HEK293T (cell line): ENCODE results near the gene ZNF609.
"Not testable (repeated sequence)": the region's sequence is repeated elsewhere in the genome, so short reads cannot be mapped to it uniquely, and the experiment has no call there.

ENCODE experiments used
- CTCF ChIA-PET: fragments of 350-600 bp; formaldehyde crosslinking; extraction: SDS; loops from one replicate; lab custom pipeline; 2021; ENCODE audit warnings: antibody characterized with exemption, inconsistent platforms; lab: Yijun Ruan, JAX
- POLR2A ChIA-PET: fragments of 350-600 bp; formaldehyde crosslinking; extraction: SDS; loops from one replicate; lab custom pipeline; 2020; ENCODE audit warnings: antibody characterized with exemption, inconsistent platforms; lab: Yijun Ruan, JAX
- DNase-seq: peaks from one replicate; pipeline ENCODE4 v3.0.0; 2012; ENCODE audit warnings: mixed read lengths; ENCODE audit errors: extremely low spot score
- ARNT ChIP-seq: fragments of 450-650 bp; IDR thresholded peaks from 2 replicates; pipeline ENCODE4 v1.6.1; 2017; ENCODE audit warnings: mild to moderate bottlenecking
- BHLHE40 ChIP-seq: fragments of 450-650 bp; IDR thresholded peaks from 2 replicates; pipeline ENCODE4 v1.6.1; 2016; ENCODE audit warnings: mild to moderate bottlenecking, moderate library complexity, borderline replicate concordance
- CTBP1 ChIP-seq: fragments of 450-650 bp; IDR thresholded peaks from 2 replicates; pipeline ENCODE4 v1.6.1; 2016; ENCODE audit warnings: borderline replicate concordance
- ELF4 ChIP-seq: fragments of 450-650 bp; IDR thresholded peaks from 2 replicates; pipeline ENCODE4 v1.6.1; 2017; ENCODE audit warnings: antibody characterized with exemption
- FOXA1 ChIP-seq: fragments of 450-650 bp; IDR thresholded peaks from 2 replicates; pipeline ENCODE4 v1.6.1; 2016; ENCODE audit warnings: mild to moderate bottlenecking
- FOXK2 ChIP-seq: fragments of 450-650 bp; IDR thresholded peaks from 2 replicates; pipeline ENCODE4 v1.6.1; 2016; ENCODE audit warnings: mild to moderate bottlenecking
- FOXM1 ChIP-seq: fragments of 450-650 bp; IDR thresholded peaks from 2 replicates; pipeline ENCODE4 v1.6.1; 2017; ENCODE audit warnings: mild to moderate bottlenecking, borderline replicate concordance
- HDGF ChIP-seq: fragments of 450-650 bp; IDR thresholded peaks from 2 replicates; pipeline ENCODE4 v1.6.1; 2017; ENCODE audit warnings: antibody characterized with exemption, borderline replicate concordance
- L3MBTL2 ChIP-seq: fragments of 450-650 bp; conservative IDR thresholded peaks from 2 replicates; pipeline ENCODE4 v1.6.1; 2016; ENCODE audit warnings: mild to moderate bottlenecking
- LEF1 ChIP-seq: fragments of 450-650 bp; IDR thresholded peaks from 2 replicates; pipeline ENCODE4 v1.6.1; 2017; ENCODE audit warnings: mild to moderate bottlenecking, borderline replicate concordance
- NFRKB ChIP-seq: fragments of 450-650 bp; IDR thresholded peaks from 2 replicates; pipeline ENCODE4 v1.6.1; 2016; ENCODE audit warnings: mild to moderate bottlenecking, moderate library complexity
- PKNOX1 ChIP-seq: fragments of 450-650 bp; IDR thresholded peaks from 2 replicates; pipeline ENCODE4 v1.6.1; 2016
- SP1 ChIP-seq: fragments of 450-650 bp; IDR thresholded peaks from 2 replicates; pipeline ENCODE4 v1.6.1; 2017
- SUZ12 ChIP-seq: fragments of 450-650 bp; IDR thresholded peaks from 2 replicates; pipeline ENCODE4 v1.6.1; 2016; ENCODE audit warnings: mild to moderate bottlenecking
- TARDBP ChIP-seq: fragments of 450-650 bp; IDR thresholded peaks from 2 replicates; pipeline ENCODE4 v1.6.1; 2016
- ZNF384 ChIP-seq: fragments of 450-650 bp; IDR thresholded peaks from 2 replicates; pipeline ENCODE4 v1.6.1; 2016

The ZNF609 gene

GRCh38 chr15:64604319-64604718 lies 143.9 kb downstream of the ZNF609 start:
- ChIA-PET POLR2A (no interaction called here), CTCF (no interaction called here)
- TF ChIP-seq ARNT = no peak
- DNase-seq = no peak

- CTCF ChIA-PET, POLR2A ChIA-PET: not testable (repeated sequence)
Measured at GRCh38 chr15:64607416-64607815, 147.0 kb downstream of the ZNF609 start.

DNA sequence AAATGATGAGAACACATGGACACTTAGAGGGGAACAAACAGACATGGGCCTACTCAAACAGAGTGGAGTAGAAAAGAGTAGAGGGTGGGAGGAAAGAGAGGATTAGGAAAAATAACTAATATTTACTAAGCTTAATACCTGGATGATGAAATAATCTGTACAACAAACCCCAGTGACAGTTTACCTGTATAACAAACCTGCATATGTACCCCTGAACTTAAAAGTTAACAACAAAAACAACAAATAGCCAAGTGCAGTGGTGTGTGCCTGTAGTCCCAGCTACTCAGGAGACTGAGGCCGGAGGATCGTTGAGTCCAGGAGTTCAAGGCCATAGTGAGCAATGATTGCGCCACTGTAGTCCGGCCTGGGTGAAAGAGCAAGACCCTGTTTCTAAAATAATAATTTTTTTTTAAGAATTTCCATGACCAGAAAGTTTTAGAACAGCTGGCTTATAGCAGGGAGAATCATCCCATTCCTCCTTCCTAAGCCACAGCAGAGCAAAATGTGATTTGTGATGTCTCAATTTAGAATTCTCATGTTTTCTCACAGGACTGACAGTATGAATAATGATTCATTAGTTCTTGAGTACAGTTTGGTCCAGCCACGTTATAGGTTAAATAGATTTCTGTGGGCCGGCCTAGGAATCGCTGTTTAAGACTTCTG lies 150.0 kb downstream of the ZNF609 start:
- CTCF ChIA-PET = no interaction called here
- POLR2A ChIA-PET = interaction anchor here (1.6 kb wide), 1 partner anchor 25 kb away, joined by 3 read pairs; no protein-coding TSS in a partner anchor

More at GRCh38 chr15:64607416-64607815, 147.0 kb downstream of the ZNF609 start:
- DNase-seq = not testable (repeated sequence)

DNA sequence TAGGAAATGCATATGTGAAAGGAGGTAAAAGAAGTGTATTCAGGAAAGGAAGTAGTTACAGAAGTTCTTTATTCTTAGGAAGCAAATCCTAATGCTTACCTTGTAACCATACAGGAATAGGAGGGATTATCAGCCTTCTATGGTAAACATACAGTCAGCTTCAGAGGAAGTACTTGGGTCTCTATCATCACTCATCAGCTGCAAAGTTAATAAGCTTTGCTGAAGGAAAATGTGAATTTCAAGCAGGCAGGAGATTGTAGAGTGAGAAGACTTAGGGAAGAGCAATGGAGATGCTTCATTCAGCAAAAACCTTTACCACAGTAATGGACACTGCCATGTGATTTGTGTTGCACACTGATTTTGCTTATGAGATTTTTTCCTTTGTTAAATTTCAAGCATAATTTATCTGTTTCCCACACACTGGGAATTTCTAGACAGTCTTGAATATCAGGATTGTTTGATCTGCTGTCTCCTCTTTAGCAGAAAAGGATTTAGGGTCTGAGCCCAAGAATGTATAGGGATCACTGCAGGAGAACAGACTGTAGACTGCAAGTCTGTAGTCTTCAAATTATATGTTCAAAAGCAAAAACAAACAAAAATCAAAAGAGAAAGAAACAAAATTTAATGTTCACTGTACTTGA lies 150.8 kb downstream of the ZNF609 start:
- DNase-seq = no peak
- ChIA-PET CTCF (no interaction called here), POLR2A (interaction anchor here (1.6 kb wide), 1 partner anchor 24 kb away, joined by 3 read pairs; no protein-coding TSS in a partner anchor)
- TF ChIP-seq ARNT (no peak), ZNF384 (no peak), SUZ12 (no peak), LEF1 (no peak), CTBP1 (no peak), ELF4 (no peak), FOXM1 (no peak), SP1 (no peak), NFRKB (no peak), HDGF (no peak), FOXK2 (no peak)

More for the DNA sequence above, 150.0 kb downstream of the ZNF609 start:
- TF ChIP-seq PKNOX1 (peak; percentile 24; the same call in 1 of the 2 replicates), TARDBP (no peak)
- DNase-seq = no peak

- POLR2A ChIA-PET = no interaction called here
- DNase-seq = no peak
- CTCF ChIA-PET = no interaction called here
- TF ChIP-seq L3MBTL2 (no peak), SUZ12 (no peak), FOXA1 (no peak), PKNOX1 (no peak), FOXK2 (no peak), ARNT (no peak), BHLHE40 (no peak), ZNF384 (no peak), CTBP1 (no peak), HDGF (no peak), FOXM1 (no peak), SP1 (no peak), NFRKB (no peak)
Measured at GRCh38 chr15:64614519-64614918, 154.1 kb downstream of the ZNF609 start.

- ChIA-PET CTCF (no interaction called here), POLR2A (interaction anchor here (0.7 kb wide), 1 partner anchor 41 kb away, joined by 3 read pairs; no protein-coding TSS in a partner anchor)
- DNase-seq = no peak
- TF ChIP-seq FOXK2 (no peak), ELF4 (no peak), FOXM1 (no peak), HDGF (no peak), FOXA1 (no peak), CTBP1 (no peak), L3MBTL2 (no peak), BHLHE40 (no peak), ZNF384 (no peak), SUZ12 (no peak), ARNT (no peak), SP1 (no peak), PKNOX1 (no peak), NFRKB (no peak)
Measured at GRCh38 chr15:64617727-64618126, 157.3 kb downstream of the ZNF609 start.

- TF ChIP-seq FOXK2 (no peak), LEF1 (no peak), NFRKB (no peak), BHLHE40 (no peak), HDGF (no peak), FOXM1 (no peak), CTBP1 (no peak), ZNF384 (no peak), ELF4 (no peak), ARNT (no peak), TARDBP (no peak), SP1 (no peak), SUZ12 (no peak), L3MBTL2 (no peak), PKNOX1 (no peak), FOXA1 (no peak)
- CTCF ChIA-PET = no interaction called here
- POLR2A ChIA-PET = interaction anchor here (0.7 kb wide), 1 partner anchor 41 kb away, joined by 3 read pairs; no protein-coding TSS in a partner anchor
- no peak for DNase-seq
Measured at GRCh38 chr15:64618138-64618537, 157.8 kb downstream of the ZNF609 start.
